Upper lobe of left lung (tissue), 6 donors: ENCODE data around the gene GINS2. TPM values are rescaled to one million over a fixed set of nuclear protein-coding genes. Genes with fewer than 3 reads are reported as not detected.
A peak's percentile ranks its signal among the peaks of the same experiment; 100 is the strongest.

Source experiments
- ATAC-seq, 2 donors: fragments of 200-7000 bp; cut with Tn5 transposase; one replicate each; pipeline ENCODE4 v1.9.1; 2022; ENCODE audit warnings: mild to moderate bottlenecking in 2 of 2, moderate library complexity in 2 of 2; ENCODE audit not compliant: low FRiP score in 2 of 2
- DNase-seq, 2 donors: peaks; one replicate each; pipeline ENCODE4 v3.0.0-alpha.2; 2019 to 2020
- H3K27ac ChIP-seq, 4 donors: fragments of 200-600 bp; sonication (generic); one replicate each; pipeline ENCODE4 v1.5.1; 2016 to 2019
- H3K27me3 ChIP-seq, 4 donors: fragments of 200-600 bp; sonication (generic); one replicate each; pipeline ENCODE4 v1.5.1; 2017 to 2019
- H3K36me3 ChIP-seq, 4 donors: fragments of 200-600 bp; sonication (generic); one replicate each; pipeline ENCODE4 v1.5.1; 2016 to 2019
- H3K4me1 ChIP-seq, 4 donors: fragments of 200-600 bp; sonication (generic); one replicate each; pipeline ENCODE4 v1.5.1; 2018 to 2019
- H3K4me3 ChIP-seq, 4 donors: fragments of 200-600 bp; sonication (generic); one replicate each; pipeline ENCODE4 v1.5.1; 2017 to 2019; ENCODE audit warnings: mild to moderate bottlenecking in 2 of 4, moderate library complexity in 1 of 4
- H3K9me3 ChIP-seq, 4 donors: fragments of 200-600 bp; sonication (generic); one replicate each; pipeline ENCODE4 v1.5.1; 2018 to 2019
- CTCF ChIP-seq, 6 experiments: fragments of 450-650 bp in 4 of 6; fragments of 200-600 bp in 2 of 6; sonication (generic) in 2 of 6; IDR thresholded peaks; one replicate each; pipeline ENCODE4 v1.5.1; 2016 to 2019; ENCODE audit warnings: antibody characterized with exemption in 6 of 6
- EP300 ChIP-seq, 4 donors: sonication (generic); formaldehyde crosslinking; IDR thresholded peaks; one replicate each; pipeline ENCODE4 v1.5.1; 2017; ENCODE audit warnings: antibody characterized with exemption in 4 of 4, control low read depth in 2 of 4
- POLR2A ChIP-seq, 4 donors: fragments of 450-650 bp; IDR thresholded peaks; one replicate each; pipeline ENCODE4 v1.5.1; 2016 to 2017; ENCODE audit warnings: antibody characterized with exemption in 4 of 4, mild to moderate bottlenecking in 2 of 4
- POLR2AphosphoS5 ChIP-seq, 2 donors: sonication (generic); formaldehyde crosslinking; IDR thresholded peaks; one replicate each; pipeline ENCODE4 v1.5.1; 2017; ENCODE audit warnings: antibody characterized with exemption in 2 of 2
- WGBS, 2 donors: methylation state at CpG; one replicate each; pipeline ENCODE4 v1.1.5; 2017 to 2018; 5-methylcytosine and 5-hydroxymethylcytosine counted together
- total RNA-seq, 6 donors: library from RNA; depleted of rRNA in 4 of 6; stranded (reverse); fragments of >200 nt in 4 of 6; gene quantifications; one replicate each; pipeline versions ENCODE4 v1.1.0 to v1.2.1, GENCODE V29; 2016 to 2021
- donor health status: DM: no; HTN: no; CAD: no; lungs with moderate emphysema.
- donor health status: DM: no; HTN: yes; CAD: no; lungs with severe emphysema.

The GINS2 gene
- total RNA-seq, 6 donors from 2014 or later: 0.39 to 0.91 (median 0.75) TPM; not detected in 2

- Histone ChIP-seq H3K27me3 (no peaks in the 10 kb centered on the region), H3K4me1 (peaks cover 2 to 29% (median 8%) of the 10 kb centered on the region in 4 donors), H3K4me3 (no peak overlapping the region), H3K27ac (no peak overlapping the region), H3K36me3 (peaks cover 54 to 98% (median 85%) of the 10 kb centered on the region in 4 donors), H3K9me3 (no peaks in the 10 kb centered on the region)
- TF ChIP-seq EP300 (IDR thresholded peaks at IDR 0.05) (no peak), POLR2AphosphoS5 (IDR thresholded peaks at IDR 0.05) (no peak), POLR2A (IDR thresholded peaks at IDR 0.05) (no peak), CTCF (IDR thresholded peaks at IDR 0.05) (no peak)
- DNase-seq (peak in 1 of 2 donors; percentile 70), ATAC-seq (no peak)
- 92 to 94% methylated on average over 21 to 26 of the region's 26 CpGs for WGBS, 2 donors
Observed at GRCh38 chr16:85661740-85662481, 26.8 kb downstream of the GINS2 start.

- Histone ChIP-seq H3K27me3 (no peaks in the 10 kb centered on the region), H3K27ac (no peak overlapping the region), H3K36me3 (peaks cover 57 to 98% (median 85%) of the 10 kb centered on the region in 4 donors), H3K4me1 (peaks cover 2 to 29% (median 8%) of the 10 kb centered on the region in 4 donors), H3K9me3 (no peaks in the 10 kb centered on the region), H3K4me3 (no peak overlapping the region)
- DNase-seq (peak in 1 of 2 donors; percentile 82), ATAC-seq (no peak)
- no peak for TF ChIP-seq EP300 (IDR thresholded peaks at IDR 0.05)
- no peak for TF ChIP-seq POLR2AphosphoS5 (IDR thresholded peaks at IDR 0.05)
- TF ChIP-seq POLR2A (IDR thresholded peaks at IDR 0.05): no peak
- no peak for TF ChIP-seq CTCF (IDR thresholded peaks at IDR 0.05)
- 87 to 93% methylated on average over 16 to 40 of the region's 42 CpGs for WGBS, 2 donors
Observed at GRCh38 chr16:85660843-85661739, 27.7 kb downstream of the GINS2 start.

DNA sequence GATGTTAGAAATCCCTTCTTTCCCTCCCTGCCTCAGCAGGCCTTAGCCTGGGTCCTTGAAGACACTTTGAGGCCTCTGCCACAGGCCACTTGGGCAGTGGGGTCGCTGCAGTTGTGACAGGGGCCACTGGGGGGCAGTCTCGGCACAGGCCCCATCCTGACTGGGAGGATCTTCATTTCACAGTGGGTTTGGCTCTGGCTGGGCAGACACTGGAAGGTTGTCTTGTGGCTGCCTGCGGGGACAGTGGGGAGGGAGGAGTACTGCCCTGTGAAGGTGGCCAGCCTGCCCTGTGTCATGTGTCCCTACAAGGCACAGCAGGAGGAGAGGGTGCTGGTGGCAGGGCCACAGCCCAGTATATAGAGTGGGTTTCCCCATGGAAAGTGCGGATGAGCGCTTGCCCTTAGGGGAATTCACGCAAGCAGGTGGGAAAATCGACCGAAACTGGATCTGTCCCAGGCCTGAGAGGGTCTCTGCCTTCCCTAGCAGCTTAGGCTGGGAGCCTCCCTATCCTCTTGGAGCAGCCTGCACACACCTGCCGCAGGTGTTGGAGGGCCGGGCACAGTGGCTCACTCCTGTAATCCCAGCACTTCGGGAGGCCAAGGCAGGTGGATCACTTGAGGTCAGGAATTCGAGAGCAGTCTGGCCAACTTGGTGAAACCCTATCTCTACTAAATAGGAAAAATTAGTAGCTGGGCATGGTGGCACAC lies 28.8 kb downstream of the GINS2 start:
- Histone ChIP-seq H3K4me3 (no peak overlapping the region), H3K4me1 (peaks cover 2 to 29% (median 8%) of the 10 kb centered on the region in 4 donors), H3K36me3 (peaks cover 55 to 98% (median 85%) of the 10 kb centered on the region in 4 donors), H3K9me3 (no peaks in the 10 kb centered on the region), H3K27me3 (no peaks in the 10 kb centered on the region), H3K27ac (peak overlapping the region in 1 of 4 donors; percentile 18)
- 73 to 77% methylated on average over 7 to 12 of the region's 12 CpGs for WGBS, 2 donors
- ATAC-seq (peak; percentile 48 to 62), DNase-seq (peak; percentile 54 to 90)
- TF ChIP-seq CTCF (IDR thresholded peaks at IDR 0.05) (peak; percentile 68 to 84 (median 80)), EP300 (IDR thresholded peaks at IDR 0.05) (no peak)

DNA sequence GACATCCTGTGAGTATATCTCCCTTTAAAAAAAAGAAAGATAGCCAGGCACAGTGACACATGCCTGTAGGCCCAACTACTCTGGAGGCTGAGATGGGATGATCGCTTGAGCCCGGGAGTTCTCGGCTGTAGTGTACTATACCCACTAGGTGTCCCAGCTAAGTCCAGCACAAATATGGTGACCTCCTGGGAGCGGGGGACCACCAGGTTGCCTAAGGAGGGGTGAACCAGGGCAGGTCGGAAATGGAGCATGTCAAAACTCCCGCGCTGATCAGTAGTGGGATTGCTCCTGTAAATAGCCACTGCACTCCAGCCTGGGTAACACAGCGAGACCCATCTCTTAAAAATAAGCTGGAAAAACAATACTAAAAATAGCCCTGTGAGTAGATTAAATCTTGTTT lies 29.4 kb downstream of the GINS2 start:
- peak overlapping the region in 2 of 4 donors; percentile 13 to 18 for H3K27ac ChIP-seq
- H3K9me3 ChIP-seq: no peaks in the 10 kb centered on the region
- no peaks in the 10 kb centered on the region for H3K27me3 ChIP-seq
- peaks cover 2 to 29% (median 8%) of the 10 kb centered on the region in 4 donors for H3K4me1 ChIP-seq
- ATAC-seq: no peak
- TF ChIP-seq CTCF (IDR thresholded peaks at IDR 0.05) (no peak), POLR2A (IDR thresholded peaks at IDR 0.05) (peak in 1 of 4 donors; percentile 10)
- H3K4me3 ChIP-seq: no peak overlapping the region
- WGBS, 2 donors: 87 to 90% methylated on average over 5 to 8 of the region's 8 CpGs
- no peak for DNase-seq
- peaks cover 53 to 98% (median 85%) of the 10 kb centered on the region in 4 donors for H3K36me3 ChIP-seq
